ENCODE data around the gene AUTS2. TPM values are rescaled to one million over a fixed set of nuclear protein-coding genes. Genes with fewer than 3 reads are reported as not detected.

The AUTS2 gene
- total RNA-seq, 1 donor from 2014 or later, result 71.3 TPM

GRCh38 chr7:69681181-69681580, 82.9 kb downstream of the AUTS2 start:
- FAIRE-seq, result no peak

GRCh38 chr7:69682518-69682917, 84.2 kb downstream of the AUTS2 start:
- DNase-seq (ENCODE audit: low spot score in 2 of 2) (no peak), FAIRE-seq (no peak)

More at GRCh38 chr7:69681181-69681580, 82.9 kb downstream of the AUTS2 start:
- no peak for DNase-seq (ENCODE audit: low spot score in 2 of 2)

GRCh38 chr7:69683002-69683401, 84.7 kb downstream of the AUTS2 start:
- FAIRE-seq, result no peak
- no peak for DNase-seq (ENCODE audit: low spot score in 2 of 2)

DNA sequence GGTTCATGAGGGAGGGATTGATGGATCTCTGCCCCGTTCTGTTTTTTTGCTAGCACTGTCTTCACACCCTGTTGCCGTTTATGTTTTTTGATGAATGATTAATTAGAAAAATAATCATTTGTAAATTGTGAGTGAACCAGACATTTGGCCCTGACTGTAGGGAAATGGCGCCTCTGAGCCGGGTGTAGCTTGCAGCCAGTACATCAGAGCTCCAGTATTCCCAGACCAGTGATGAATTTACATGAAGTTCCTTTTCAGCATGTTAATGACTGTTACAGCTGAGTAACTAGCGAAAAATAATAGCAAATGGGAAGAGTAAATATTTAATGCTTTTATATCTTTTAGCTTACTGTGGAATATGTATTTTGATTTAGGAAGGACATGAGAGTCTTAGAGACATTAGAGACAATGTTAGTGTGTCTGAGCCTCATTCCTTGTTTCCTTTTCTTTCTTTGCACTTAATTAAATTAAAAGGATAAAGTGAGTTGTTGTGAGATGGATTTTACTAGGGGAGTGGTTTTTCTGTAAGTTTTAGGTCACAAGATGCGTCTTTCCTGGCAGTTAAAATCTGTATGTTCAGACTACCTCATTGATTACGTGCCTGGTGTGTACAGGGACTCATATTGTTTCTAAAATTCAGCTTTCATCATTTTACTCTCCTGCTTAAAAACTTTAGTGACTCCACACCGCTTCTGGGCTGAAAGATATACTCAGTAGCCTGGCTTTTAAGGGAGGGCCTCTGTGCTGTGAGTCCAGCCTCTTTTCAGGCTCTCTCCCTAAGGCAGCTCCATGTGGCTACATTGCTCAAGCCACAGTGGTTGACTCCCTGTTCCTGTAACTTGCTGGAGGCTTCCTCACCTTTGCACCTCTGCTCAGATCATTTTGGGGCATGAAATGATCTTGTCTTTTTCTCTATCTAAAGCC, 86.4 kb downstream of the AUTS2 start:
- no peak for FAIRE-seq
- DNase-seq (ENCODE audit: low spot score in 2 of 2), result no peak

DNA sequence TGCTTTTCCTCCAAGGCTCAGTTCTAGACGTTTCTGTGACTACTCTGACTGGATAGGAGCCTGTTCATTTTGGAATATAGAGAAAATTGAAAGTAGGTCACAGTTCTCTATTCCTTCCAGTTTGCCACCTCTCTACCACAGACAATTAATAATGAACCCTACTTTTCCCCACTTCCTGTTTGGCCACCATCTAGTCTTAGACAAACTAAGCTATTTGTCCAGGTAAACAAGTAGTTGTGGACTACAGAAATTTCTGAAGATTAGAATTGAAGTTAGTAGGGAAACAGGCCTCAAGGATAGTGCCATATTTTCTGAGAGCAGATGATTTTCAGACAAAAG, 87.0 kb downstream of the AUTS2 start:
- DNase-seq (ENCODE audit: low spot score in 2 of 2), result no peak
- FAIRE-seq, result no peak

DNA sequence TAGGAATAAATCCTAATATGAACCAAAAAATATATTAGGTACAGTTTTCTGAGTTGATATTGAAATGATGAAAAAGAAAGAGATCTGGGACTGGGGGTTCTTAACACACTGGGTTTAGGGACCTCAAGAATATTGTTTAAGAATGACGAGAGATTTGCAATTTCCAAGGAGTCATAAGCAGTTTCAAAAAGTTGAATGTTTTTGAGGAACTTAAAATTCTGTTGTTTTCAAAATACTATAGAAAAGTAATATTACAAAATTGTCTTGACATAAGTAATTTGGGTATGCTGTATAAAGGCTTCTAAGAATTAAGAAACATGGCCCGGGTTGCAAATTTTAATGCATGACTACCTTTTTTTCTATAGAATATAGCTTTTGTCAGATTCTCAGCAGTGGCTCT, 88.1 kb downstream of the AUTS2 start:
- DNase-seq (ENCODE audit: low spot score in 2 of 2) (no peak), FAIRE-seq (no peak)

- DNase-seq (ENCODE audit: low spot score in 2 of 2), result no peak
- FAIRE-seq, result no peak
Measured at GRCh38 chr7:69687739-69688433, 89.6 kb downstream of the AUTS2 start.

- DNase-seq (ENCODE audit: low spot score in 2 of 2) (no peak), FAIRE-seq (no peak)
Measured at GRCh38 chr7:69690329-69690728, 92.1 kb downstream of the AUTS2 start.

- no peak for FAIRE-seq
- no peak for DNase-seq (ENCODE audit: low spot score in 2 of 2)
Measured at GRCh38 chr7:69691327-69691726, 93.1 kb downstream of the AUTS2 start.

- DNase-seq (ENCODE audit: low spot score in 2 of 2) (no peak), FAIRE-seq (no peak)
Measured at GRCh38 chr7:69691734-69692133, 93.5 kb downstream of the AUTS2 start.

DNA sequence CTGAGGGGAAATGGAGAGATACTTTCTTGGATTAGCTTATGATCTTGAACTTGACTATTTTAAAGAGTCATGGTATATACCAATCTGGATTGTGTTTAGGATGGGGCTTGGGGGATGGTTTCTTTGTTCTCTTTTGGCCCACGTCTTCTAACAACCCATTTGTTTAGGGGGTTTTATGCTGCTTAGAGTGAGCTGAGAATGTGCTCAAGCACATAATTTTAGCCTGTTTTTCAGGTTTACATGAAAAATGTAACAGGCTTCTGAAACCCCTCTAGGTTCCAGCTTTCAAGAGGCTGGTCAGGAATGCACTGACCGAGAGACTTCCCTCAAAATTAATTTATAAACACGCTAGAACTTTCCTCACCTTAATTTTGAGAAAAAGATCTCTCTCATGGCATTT, 94.3 kb downstream of the AUTS2 start:
- DNase-seq (ENCODE audit: low spot score in 2 of 2) (no peak), FAIRE-seq (no peak)

- FAIRE-seq, result no peak
- DNase-seq (ENCODE audit: low spot score in 2 of 2), result no peak
Measured at GRCh38 chr7:69693042-69693441, 94.8 kb downstream of the AUTS2 start.

DNA sequence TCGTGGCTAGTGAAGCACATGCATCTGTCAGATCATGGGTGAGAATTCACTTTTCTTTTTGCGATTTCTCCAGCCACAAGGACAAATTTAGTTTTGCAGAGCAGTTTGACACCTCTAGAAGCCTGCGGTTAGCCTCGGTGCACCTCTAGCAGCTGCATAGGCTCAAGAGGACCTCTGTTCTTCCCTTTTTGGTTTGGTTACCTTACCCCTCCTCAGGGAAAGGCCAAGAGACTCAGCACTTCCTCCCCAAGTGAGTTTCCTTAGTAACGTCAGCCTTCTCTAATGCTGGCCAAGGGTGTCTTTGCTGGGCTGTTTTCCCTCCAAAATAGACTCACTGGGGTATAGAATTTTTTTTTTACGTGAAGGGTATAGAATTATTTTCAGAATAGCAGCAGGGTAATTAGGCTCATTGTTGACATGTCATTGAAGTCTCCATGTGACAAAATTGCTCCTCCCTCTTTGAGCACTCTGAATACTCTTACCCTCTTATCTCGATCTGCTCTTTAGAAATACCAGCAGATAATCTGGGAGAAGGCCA, 97.8 kb downstream of the AUTS2 start:
- FAIRE-seq, result no peak
- DNase-seq (ENCODE audit: low spot score in 2 of 2), result no peak

DNA sequence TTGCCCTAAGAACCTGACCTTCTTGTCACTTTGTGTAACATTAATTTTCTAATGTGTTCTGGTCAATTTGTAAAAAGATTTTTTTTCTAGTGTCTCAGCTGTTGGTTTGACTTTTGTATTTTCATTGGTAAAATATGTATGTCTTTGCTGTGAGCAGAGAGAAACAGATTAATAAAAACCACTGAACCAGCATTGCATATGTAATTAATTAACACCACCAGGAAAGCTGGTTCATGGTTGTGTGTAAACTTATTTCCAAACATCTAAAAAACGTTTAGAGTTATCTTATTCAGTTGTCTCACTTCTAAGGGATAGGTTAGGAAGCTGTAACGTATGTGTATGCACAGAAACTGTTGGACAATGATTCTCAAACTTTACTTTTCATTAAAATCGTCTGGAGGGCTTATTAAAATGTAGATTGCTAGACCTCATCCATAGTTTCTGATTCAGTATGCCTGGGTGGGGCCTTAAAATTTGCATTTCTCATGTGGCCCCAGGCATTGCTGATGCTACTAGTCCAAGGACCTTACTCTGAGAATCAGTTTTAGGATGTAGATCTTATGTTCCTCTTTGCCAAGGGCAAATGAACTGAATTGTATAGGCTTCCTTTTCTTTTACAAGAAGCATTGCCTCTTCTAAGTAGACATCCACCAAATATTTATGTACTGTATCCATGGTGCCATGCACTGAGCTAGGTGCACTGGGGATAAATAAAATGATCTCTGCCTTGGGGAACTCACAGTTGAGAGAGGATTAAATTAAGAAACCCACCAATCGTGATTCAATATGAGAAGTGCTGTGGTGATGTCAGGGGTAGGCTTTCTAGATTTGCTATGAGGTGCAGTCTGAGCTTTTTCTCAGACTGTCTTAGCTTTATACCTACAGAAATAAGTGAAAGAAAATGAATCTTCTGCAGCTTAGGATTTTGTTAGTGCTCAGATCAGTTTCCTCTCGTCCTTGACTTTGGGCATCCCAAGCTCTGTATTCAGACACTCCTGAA, 98.7 kb downstream of the AUTS2 start:
- FAIRE-seq (no peak), DNase-seq (ENCODE audit: low spot score in 2 of 2) (no peak)

- FAIRE-seq (no peak), DNase-seq (ENCODE audit: low spot score in 2 of 2) (no peak)
Measured at GRCh38 chr7:69698109-69698825, 100.0 kb downstream of the AUTS2 start.

DNA sequence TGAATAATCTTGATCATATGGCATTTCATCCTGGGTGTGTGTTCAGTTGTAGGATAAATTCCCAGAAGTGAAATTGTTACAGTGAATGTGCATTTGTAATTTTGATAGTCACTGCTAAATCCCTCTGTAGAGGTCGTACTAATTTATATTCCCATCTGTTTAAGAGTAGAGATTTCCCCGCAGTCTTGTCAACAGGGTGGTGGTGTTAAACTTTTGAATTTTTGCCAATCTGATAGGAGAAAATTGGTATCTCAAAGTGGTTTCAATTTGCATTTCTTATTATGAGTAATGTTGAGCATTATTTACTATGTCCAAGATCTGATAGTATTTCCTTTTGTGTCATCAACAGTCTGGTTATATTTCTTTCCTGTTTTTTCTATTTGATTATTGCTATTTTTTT, 101.7 kb downstream of the AUTS2 start:
- FAIRE-seq (no peak), DNase-seq (ENCODE audit: low spot score in 2 of 2) (no peak)

DNA sequence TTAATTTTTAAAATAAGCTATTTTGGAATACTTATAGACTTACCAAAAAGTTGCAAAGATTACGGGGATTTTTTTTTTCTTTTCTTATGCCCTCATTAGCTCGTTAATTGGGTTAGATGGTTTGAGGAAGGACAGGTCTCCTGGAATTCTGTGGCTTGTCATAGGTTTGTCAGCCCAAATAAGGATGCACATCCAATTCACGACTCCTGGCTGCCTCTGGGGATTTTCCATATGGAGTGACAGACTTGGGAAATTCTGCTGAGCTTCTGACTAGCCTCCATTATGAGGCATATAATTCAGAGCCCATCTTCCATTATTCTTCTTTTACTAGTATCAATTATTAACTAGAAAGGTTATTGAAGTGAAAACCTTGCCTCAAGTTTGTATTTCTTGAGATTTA, 102.1 kb downstream of the AUTS2 start:
- no peak for FAIRE-seq
- DNase-seq (ENCODE audit: low spot score in 2 of 2), result no peak

GRCh38 chr7:69701288-69701687, 103.0 kb downstream of the AUTS2 start:
- DNase-seq (ENCODE audit: low spot score in 2 of 2) (no peak), FAIRE-seq (no peak)

- DNase-seq (ENCODE audit: low spot score in 2 of 2), result no peak
- no peak for FAIRE-seq
Measured at GRCh38 chr7:69702357-69702756, 104.1 kb downstream of the AUTS2 start.

GRCh38 chr7:69703099-69703498, 104.8 kb downstream of the AUTS2 start:
- DNase-seq (ENCODE audit: low spot score in 2 of 2) (no peak), FAIRE-seq (no peak)
